ENCODE measurements around the gene COL26A1.
A peak's percentile ranks its signal among the peaks of the same experiment; 100 is the strongest.
"Not testable (repeated sequence)": the region's sequence is repeated elsewhere in the genome, so short reads cannot be mapped to it uniquely, and the experiment has no call there.

COL26A1 gene

GRCh38 chr7:101593556-101593955 is 230.9 kb downstream of the COL26A1 start:
- no peak for FAIRE-seq
- DNase-seq (ENCODE audit: low spot score) = peak; percentile 6

GRCh38 chr7:101594790-101595189 is 232.1 kb downstream of the COL26A1 start:
- DNase-seq (ENCODE audit: low spot score) = peak; percentile 5
- no peak for FAIRE-seq

- DNase-seq (ENCODE audit: low spot score) (no peak), FAIRE-seq (no peak)
These were observed 232.6 kb downstream of the COL26A1 start for GRCh38 chr7:101595246-101595645.

- peak; percentile 20 for FAIRE-seq
- no peak for DNase-seq (ENCODE audit: low spot score)
These were observed 233.3 kb downstream of the COL26A1 start for GRCh38 chr7:101595766-101596537.

- DNase-seq (ENCODE audit: low spot score) = no peak
- FAIRE-seq = no peak
These were observed 234.2 kb downstream of the COL26A1 start for GRCh38 chr7:101596898-101597297.

GRCh38 chr7:101597941-101598340 is 235.3 kb downstream of the COL26A1 start:
- DNase-seq (ENCODE audit: low spot score) (no peak), FAIRE-seq (peak; percentile 17)

- DNase-seq (ENCODE audit: low spot score) (peak; percentile 70), FAIRE-seq (no peak)
These were observed 235.8 kb downstream of the COL26A1 start for GRCh38 chr7:101598422-101598985.

- no peak for FAIRE-seq
- no peak for DNase-seq (ENCODE audit: low spot score)
These were observed 236.5 kb downstream of the COL26A1 start for GRCh38 chr7:101598986-101599771.

- peak; percentile 17 for FAIRE-seq
- no peak for DNase-seq (ENCODE audit: low spot score)
These were observed 237.1 kb downstream of the COL26A1 start for GRCh38 chr7:101599787-101600186.

GRCh38 chr7:101602082-101602481 is 239.4 kb downstream of the COL26A1 start:
- no peak for DNase-seq (ENCODE audit: low spot score)
- peak; percentile 74 for FAIRE-seq

GRCh38 chr7:101602484-101603241 is 240.0 kb downstream of the COL26A1 start:
- peak; percentile 93 for DNase-seq (ENCODE audit: low spot score)
- FAIRE-seq = peak; percentile 86

GRCh38 chr7:101604331-101604933 is 241.8 kb downstream of the COL26A1 start:
- peak; percentile 40 for FAIRE-seq
- DNase-seq (ENCODE audit: low spot score) = no peak

- peak; percentile 9 for FAIRE-seq
- not testable (repeated sequence) for DNase-seq (ENCODE audit: low spot score)
These were observed 242.3 kb downstream of the COL26A1 start for GRCh38 chr7:101604934-101605332.

GRCh38 chr7:101605611-101606497 is 243.2 kb downstream of the COL26A1 start:
- FAIRE-seq = no peak

GRCh38 chr7:101606498-101606923 is 243.8 kb downstream of the COL26A1 start:
- no peak for FAIRE-seq
- DNase-seq (ENCODE audit: low spot score) = no peak

More at GRCh38 chr7:101605611-101606497, 243.2 kb downstream of the COL26A1 start:
- DNase-seq (ENCODE audit: low spot score) = no peak

Measured in urothelium cell line (cell line).